GM18858 (cell line): ENCODE measurements around the gene HINT3.
A peak's percentile ranks its signal among the peaks of the same experiment; 100 is the strongest.
"Not testable (repeated sequence)": the region's sequence is repeated elsewhere in the genome, so short reads cannot be mapped to it uniquely, and the experiment has no call there.

Experiments used
- ATAC-seq: cut with Tn5 transposase; IDR thresholded peaks from one replicate; pipeline ENCODE4 v1.9.1; 2021; ENCODE audit not compliant: unreplicated experiment

HINT3 gene

DNA sequence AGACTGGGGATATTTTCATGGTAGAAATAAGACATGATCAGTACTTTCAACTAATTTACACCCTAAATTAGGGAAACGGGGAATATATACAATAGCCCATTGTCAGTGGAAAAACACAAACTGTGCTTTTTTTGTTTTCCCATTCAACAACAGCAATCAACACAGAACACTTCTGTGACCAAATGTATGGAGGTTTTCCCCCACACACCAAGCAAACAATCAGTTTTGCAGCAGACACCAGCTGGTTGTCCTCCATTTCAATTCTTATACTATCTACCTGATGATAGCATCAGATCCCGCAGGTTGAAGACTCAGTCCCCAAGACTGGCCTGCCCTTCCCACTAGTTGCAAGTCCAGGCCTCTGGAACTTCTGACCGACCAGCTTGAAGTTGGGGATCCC is 4.5 kb downstream of the HINT3 start:
- ATAC-seq: no peak

DNA sequence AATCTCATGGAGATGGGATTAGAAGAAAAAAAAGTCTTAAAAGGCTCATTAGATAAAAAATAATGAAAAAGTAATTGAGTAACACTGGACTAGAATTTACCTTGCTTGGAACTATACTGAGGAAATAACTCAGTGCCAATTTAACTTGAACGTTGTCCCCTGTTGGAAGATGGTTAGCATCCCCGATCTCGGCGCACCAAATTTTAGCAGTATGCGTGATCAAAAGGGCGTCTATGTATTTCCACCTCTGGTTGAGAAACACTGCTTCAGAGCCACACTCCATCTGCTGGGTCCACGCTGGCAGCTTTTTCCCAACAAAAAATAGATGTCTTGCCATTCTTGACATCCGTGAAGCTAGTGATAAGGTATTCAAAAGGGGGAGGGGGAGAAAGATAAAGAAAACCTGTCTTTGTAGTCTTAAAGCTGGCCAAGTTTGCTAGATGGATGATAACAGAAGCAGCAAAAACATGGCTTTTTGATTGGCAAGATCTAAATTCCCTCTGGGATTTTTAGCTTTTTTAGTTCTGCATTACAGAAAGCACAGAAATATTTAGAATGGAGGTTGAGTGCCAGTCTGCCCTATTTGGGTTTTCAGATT is 6.4 kb downstream of the HINT3 start:
- ATAC-seq: no peak

DNA sequence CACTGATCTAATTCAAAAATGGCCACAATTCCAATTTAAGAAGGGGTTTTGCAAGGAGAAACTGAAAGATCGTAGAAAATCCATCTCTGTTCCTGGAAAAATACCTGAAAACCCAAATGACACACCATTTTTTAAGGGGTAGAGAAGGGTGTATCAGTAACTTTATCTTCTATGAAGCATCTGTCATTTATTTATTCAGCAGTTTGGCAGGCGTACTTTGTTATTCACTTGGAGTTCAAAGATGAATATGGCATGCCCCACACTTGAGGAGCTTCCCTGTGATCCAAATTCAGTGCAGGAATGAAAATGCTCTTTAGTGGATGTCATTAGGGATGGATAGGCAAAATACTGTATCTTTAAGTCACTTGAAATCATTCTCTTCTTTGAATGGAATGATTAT is 7.2 kb downstream of the HINT3 start:
- ATAC-seq: no peak

DNA sequence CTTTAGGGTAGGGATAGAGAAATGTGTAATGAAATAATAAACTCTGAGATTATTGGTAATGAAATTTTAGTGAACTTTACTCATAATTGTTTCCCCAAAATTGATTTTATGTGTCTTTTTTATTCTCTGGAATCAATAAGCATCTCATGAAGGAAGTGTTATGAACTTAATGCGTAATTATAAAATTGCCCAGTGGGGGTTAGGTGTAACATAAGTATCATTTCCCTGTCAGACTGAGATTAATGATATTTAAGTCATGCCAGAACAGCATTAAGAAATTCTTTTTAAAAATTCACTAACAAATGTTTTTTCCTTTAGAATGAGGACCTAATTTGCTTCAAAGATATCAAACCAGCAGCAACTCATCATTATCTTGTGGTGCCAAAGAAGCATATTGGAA is 10.0 kb downstream of the HINT3 start:
- no peak for ATAC-seq

DNA sequence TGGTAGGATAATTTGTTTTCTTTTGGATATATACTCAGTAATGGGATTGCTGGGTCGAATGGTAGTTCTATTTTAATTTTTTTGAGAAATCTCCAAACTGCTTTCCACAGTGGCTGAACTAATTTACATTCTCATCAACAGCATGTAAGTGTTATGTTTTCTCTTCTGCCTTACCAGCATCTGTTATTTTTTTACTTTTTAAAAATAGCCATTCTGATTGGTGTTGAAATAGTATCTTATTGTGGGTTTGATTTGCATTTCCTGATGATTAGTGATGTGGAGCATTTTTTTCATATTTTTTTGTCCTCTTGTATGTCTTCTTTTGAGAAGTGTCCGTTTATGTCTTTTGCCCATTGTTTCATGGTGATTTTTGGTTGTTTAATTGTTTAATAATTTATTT is 11.9 kb downstream of the HINT3 start:
- peak; percentile 45 for ATAC-seq

DNA sequence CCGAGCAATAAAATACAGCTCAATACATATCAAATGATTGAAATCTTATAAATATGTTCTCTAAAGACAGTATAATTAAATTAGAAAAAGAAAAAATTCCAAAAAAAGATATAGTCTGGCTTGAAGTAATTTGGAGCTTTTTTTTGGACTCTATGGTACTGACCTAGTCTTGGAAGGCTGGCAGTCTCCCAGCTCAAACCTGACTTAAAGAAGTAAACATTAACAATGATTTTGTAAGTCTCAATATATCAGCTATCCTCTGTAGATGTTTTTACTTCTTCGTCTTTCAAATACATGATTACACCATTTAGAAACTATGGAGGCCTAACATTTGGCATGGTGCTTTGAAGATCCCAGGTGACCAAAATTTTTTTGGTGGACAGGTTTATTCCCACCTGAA is 14.2 kb downstream of the HINT3 start:
- ATAC-seq: no peak

DNA sequence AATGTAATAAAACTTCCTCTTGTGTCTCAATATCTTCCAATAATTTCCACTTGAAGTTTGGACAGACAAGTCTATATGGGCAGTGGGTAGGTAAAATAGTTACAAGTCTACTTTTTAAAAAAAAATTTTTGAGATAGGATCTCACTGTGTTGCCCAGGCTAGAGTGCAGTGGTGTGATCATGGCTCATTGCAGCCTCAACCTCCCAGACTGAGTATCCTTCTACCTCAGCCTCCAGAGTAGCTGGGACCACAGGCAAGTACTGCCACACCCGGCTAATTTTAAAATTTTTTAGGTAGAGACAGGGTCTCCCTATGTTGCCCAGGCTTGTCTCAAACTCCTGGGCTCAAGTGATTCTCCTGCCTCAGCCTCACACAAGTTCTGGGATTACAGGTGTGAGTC is 15.9 kb downstream of the HINT3 start:
- ATAC-seq: not testable (repeated sequence)

DNA sequence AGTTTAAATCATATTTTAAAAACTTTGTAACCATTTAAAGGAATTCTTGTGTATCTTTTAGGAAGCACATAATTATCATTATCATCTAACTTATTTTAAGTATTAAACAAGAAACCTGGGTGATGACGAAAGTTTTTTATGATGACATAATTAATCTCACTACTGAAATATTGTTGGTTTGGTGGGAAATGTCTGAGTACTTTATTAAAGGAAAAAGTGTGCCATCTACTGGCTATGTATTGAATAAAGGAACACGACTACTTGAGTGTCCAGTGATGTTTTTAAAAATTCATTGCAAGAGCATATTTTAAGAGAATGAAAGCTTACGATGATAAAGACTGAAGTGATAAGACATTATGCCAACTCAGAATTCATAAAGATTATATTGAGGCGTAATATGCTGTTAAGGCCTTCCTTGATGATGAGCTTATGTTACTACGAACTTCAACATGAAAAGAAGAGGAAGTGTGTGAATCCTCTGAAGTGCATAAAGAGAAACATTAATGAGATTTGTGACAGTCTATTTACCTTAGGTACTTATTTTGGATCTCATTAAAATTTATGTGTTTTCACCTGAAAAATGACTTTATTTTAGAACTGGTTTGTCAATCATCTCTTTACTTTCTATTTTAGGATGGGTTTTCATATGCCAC is 17.8 kb downstream of the HINT3 start:
- ATAC-seq: peak; percentile 88

DNA sequence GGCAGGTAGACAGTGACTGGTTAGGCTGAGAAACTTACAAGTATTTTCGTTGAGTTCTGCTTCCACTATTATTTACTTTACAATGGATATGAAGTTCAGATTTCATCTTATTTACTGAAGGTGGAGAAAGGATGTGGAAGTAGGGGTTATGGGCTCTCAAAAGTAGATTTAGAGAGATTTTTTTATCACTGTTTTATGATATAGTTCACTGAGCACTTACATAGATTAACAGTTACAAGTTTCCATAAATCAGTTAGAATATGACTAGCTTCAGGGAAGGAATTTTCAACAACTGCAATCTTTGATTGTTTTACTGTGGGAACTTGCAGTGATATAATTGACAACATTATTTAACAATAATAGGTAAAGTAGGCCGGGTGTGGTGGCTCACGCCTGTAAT is 22.5 kb downstream of the HINT3 start:
- ATAC-seq: no peak

DNA sequence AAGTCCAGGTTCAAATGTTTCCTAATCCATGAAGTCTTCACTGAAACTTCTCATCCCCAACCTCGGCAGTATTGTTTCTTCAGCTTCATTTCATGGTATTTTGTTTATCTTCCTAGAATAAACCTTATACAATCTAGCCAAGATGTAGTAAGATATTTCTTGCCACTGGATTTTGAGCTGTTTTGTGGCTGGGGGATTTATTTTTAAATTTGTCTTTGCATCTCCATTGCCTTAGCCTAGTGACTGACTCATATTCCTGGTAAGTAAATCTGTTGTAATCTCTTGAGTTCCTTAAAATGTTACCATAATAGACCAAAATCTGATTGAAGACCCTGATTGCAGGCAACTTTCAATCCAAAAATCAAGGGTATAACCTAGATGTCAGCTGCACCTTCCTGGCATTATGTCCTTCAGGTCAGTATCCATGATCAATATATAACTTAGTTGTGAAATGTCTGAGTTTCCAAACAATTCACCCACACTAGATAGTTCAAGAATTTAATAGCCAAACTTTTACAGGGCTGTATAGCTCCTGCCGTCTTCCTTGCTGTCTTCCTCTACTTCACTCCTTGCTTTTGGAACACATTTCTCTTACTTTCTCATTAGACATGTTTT is 25.1 kb downstream of the HINT3 start:
- no peak for ATAC-seq

DNA sequence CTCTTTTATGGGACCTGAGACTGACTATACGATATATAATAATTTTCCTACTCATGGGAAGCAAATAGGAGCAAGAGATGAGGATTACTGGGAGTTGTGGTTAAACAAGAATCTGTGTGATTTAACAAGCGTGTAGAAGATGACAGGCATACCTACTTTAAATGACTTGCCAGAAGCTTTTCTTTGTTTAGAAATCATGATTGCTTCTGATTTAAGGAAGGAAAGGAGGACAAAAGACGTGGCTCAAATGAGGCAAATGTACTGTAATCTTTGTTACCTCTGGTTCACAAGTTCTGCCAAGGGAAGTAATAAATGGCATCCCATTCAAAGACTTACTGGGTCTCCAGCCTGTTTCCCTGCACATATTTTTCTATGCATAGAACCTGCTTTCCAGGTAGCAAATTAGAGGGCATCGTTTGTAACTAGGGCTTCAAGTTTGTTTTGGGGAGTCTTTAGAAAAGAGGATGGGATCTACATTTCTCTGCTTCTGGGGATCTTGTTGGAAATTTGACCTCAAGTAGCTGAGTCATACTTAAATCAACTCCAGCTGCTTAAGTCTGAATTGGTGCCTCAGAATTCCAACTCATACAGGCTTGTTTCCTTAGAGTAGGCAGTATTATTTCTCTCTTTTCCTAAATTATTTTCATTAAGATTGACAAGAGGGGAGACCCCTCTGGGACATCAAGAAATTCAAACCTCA is 26.8 kb downstream of the HINT3 start:
- no peak for ATAC-seq

DNA sequence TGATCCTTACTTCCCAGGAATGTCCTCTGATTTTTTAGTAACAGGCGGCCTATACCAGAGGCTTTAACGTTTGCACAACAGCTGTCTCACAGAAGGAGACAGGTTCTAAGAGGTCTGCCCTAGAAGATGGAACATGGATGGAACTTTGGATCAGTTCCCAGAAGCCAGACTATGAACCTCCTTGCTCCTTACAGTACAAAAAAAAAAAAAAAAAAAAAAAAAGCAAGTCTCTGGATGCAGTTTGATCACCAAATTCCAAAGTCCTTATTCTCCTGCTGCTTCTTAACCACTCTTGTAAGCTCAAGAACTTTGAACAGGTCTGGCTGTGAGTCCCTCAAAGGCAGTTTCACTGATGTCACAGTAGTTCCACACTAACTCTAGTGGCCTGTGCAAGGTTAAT is 27.7 kb downstream of the HINT3 start:
- no peak for ATAC-seq

DNA sequence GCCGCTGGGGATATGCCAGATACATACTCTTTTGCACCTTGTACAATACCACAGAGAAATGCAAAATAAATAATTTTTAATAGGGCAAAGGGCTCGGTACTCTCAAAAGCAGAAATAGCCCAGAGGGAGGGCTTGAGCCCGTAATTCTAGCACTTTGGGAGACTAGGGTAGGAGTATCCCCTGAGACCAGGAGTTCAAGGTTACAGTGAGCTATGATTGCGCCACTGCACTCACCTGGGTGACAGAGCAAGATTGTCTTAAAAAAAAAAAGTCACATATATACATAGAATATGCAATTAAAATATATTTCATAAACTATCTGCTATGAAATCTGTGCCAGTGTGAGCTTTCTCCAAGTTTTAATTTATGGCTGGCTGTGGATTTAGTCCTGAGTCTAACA is 29.0 kb downstream of the HINT3 start:
- ATAC-seq: no peak

DNA sequence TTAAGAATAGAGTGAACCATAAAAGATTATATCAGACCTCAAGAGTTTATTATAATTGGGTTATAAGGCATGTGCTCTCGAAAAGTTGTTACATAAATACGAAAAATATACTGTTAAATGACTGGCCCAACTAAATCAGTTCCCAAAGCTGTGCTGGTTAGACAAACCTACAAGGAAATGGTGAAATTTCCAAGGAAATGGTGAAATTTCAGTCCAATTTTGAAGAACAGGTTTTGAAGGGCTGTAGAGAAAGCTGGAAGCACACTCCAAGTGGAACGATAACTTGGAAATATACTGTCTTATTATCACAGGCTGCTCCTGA is 29.4 kb downstream of the HINT3 start:
- no peak for ATAC-seq

DNA sequence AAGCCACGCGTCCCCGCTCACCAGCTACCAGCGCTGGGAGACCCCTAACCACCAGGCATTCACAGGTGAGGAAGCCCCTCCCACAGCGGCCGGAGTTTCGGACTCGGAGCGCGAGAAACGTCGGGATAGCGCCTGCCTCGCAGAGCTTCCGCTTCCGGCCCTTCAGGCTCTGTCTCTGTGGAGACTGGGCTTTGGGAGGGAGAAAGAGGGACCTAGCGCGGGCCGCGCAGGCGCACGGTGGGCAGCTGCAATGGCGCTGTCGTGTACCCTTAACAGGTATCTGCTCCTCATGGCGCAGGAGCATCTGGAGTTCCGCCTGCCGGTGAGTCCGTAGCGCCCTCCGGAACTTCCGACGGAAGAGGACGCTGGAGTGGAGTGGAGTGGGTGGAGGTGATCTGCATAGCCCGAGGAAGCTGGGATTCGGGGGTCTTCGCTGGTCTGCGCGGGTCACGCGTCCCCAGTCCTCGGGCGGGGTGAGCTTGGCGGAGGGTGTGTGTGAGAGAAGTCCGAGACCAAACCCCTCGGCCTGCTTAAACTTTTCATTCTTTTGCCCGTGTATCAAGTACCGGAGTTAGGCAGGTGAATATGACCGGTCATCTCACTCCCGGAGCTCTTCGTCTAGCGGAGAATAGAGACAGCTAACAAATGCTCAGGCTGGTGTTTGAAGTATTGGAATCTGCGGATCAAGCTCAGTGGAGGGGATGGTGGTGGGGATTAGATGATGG is 29.9 kb downstream of the HINT3 start, which contains the start of gene TRMT11:
TSS of gene TRMT11 (plus strand) at position 240 of the 725 bp plus-strand sequence. CDS start at position 251, 11 bp downstream.
- ATAC-seq: peak; percentile 96

DNA sequence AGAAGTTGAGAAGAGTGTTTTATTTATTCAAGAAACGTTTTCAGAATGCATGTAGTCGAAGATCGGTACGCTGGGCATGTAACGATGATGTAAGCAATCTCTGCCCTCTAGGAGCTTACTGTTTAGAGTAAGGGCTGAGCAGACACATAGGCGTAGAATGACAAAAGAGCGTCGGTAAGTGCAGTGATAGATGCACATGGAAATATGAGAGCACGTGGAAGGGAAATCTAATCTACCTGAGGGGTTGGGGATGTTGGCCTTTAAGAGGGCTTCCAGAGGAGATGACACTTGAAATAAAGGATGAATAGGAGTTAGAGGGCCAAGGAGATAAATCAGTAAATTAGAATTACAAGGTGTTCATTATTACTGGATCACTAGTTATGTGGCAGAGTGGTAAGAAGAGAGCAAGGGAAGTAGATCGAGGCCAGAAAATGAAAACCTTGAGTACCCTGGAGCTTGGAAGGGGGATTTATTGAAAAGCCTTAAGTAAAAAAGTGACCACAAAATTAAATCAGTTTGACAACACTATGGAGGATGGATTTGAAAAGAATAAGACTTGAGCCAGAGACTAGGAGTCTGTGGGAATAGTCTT is 30.6 kb downstream of the HINT3 start:
- ATAC-seq: peak; percentile 12

DNA sequence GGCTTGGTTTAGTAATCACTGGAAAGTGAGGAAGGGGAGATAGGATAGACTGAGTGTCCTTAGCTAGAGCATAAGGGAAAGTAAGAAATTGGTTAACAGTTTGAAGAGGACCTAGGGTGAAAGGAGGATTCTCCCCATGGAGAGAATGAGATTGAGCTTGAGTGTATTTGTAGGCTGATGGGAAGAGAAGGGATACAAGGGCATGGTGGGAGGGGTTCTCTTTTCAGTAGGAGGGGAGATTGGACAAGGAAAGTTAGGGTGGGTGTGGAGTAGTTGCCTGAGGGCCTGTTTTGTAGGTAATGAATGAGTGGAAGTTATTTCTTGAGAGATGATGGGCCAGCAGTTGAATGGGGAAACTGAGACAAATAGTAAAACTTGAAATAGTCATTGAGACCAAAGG is 31.7 kb downstream of the HINT3 start:
- no peak for ATAC-seq

DNA sequence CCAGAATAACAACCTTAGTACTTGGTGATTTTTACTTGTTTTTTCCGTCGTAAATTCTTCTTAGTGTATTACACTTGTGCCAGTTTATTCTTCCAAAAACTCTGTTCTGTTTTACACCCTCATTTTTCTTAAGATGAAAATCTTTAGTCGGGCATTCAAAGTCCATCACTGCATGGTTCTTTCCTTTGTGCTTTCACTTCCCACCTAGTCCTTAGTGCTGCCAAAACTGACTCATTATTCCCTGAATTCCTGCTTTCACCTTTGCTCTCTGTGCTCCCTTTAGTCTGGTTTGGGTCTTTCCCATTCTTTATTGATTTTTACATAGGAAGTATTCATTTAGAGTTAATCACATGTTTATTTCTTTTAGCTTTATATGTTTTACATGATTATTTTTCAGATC is 33.1 kb downstream of the HINT3 start:
- ATAC-seq: no peak

DNA sequence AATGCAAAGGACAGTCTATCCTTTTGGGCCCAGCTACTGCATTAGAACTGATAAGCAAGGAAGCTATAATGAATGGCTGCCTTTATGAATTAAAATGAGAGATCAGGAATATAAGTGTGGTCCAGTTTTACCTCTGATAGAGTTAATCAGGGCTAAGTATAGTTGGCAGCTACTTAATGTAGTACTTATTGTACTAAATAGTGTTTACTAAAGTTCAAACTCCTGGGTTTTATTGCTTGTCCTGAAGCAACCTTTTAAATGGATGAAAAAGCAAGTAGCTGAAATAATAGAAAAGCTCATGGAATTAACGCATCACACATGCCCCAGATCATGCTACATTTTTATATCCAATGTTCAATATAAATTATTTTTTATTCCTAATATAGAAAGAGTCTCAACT is 35.1 kb downstream of the HINT3 start:
- ATAC-seq: no peak

DNA sequence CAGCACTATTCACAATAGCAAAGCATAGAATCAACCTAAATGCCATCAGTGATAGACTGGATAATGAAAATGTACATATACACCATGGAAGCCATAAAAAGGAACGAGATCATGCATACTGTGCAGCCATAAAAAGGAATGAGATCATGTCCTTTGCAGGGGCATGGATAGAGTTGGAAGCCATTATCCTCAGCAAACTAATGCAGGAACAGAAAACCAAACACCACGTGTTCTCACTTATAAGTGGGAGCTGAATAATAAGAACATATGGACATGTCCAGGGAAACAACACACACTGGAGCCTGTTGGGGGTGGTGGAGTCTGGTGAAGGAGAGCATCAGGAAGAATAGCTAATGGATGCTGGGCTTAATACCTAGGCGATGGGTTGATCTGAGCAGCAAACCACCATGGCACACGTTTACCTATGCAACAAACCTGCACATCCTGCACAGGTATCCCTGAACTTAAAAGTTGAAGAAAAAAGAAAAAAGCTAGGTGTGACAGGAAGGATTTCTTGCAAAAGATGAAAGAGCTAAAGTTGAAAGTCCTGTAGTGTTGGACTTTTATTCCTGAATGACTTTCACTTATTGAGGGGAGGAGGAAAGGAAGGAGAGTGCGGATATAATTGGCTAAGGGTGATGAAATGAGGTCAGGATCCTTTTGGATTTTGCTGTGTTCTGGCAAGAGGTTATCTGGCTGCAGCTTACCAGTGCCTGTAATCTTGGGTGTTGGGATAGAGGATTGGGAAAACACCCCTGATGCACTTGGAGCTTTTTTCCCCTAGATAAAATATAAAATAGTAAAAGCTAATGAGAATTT is 38.3 kb downstream of the HINT3 start:
- ATAC-seq: no peak
